NCI-H774 (cell line): ENCODE measurements around the gene TCF7.

Experiments
- DNase-seq: peaks from one replicate; lab custom pipeline; 2025; lab: John Stamatoyannopoulos, UW

The TCF7 gene

GRCh38 chr5:134090522-134090921 lies 24.0 kb upstream of the TCF7 start:
- no peak for DNase-seq

GRCh38 chr5:134091626-134092121 lies 22.8 kb upstream of the TCF7 start:
- no peak for DNase-seq

DNA sequence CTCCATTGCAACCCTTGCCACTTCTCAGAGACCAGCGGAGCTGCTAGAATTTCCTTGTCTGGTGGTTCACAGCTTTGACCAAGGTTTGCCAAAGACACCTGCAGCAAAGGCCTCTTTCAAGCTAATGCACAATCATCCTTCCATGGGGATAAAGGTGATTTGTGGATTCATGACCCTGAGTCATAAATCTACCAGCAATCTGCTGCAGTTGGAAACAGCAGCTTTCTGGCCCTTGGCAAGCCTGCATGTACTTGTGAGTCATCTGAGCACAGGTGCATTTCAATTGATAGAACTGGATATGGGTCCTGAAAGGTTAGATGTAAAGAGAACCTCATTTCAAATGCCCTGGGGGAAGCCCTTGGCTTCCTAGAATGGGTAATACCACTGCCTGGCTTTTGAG lies 21.6 kb upstream of the TCF7 start:
- DNase-seq = no peak

DNA sequence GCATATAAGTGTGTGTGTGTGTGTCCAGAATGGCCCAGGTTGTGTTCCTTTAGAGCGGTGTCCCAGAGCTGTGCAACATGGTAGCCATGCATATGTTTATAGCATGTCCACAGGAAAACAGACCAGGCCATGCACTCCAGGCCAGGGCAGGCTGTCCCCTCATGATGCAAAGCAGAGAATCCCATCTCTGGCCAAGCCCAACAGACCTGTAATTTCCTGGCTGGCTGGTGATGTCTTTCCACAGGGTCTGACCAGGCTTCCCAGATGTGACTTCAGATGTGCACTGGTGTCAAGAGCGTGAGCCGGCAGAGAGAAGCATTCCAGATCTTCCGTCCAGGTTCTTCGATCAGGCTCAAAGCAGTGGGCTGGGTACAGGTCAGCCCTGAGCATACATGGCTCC lies 21.1 kb upstream of the TCF7 start:
- DNase-seq = no peak

GRCh38 chr5:134095293-134095692 lies 19.2 kb upstream of the TCF7 start:
- DNase-seq = no peak

DNA sequence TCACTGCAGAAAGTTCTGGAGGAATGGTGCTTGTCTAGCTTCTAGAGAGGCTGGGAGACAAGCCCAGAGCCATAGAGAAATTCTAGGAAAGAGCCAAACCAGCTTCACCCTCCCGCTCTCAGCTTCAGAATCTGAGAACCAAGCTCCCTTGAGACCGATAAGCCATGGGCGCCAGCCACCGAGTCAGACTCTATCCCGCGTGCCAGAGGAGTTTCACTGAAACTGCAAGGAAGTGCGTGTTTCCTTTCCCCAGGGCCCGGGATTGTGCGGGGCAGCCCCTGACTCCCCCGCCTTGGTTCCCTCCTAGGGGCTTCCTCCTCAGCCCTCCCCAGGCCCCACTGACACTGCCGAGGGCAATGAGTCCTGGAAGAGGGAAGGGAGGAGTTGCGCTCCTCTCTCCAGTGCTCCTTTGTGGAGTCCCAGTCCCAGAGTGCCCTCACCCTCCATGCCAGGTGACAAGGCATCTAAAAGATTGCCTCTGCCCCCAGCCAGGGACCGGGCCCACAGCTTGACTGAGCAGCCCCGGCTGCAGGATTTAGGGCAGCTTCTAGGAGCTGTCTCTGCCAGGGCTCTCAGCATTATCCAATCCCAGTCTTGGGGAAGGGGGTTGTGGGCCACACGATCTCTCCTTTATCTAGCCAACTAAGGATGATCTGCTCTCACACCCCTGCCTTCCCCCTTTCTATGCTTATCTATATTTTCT lies 18.4 kb upstream of the TCF7 start:
- DNase-seq = no peak

GRCh38 chr5:134097211-134097749 lies 17.2 kb upstream of the TCF7 start:
- DNase-seq = no peak

DNA sequence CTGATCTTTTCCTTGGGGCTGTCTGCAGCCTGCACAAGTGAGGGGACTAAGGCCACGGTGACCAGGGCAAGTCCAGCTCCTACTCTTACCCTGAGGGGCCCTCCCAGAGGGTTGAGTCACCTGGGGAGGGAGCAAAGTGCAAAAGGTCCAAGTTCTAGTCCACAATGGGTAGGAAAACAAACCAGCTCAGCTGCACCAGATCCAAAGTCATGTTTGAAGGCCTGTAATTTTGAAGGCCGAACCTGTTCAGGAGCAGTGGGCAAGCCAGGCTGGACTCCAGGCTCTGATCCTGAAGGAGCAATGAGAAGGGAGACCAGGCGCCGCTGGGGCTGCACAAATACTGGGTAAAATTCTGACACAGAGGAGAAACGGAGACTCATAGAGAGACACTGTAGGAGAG lies 15.8 kb upstream of the TCF7 start:
- no peak for DNase-seq

GRCh38 chr5:134099288-134099872 lies 15.1 kb upstream of the TCF7 start:
- DNase-seq = no peak

DNA sequence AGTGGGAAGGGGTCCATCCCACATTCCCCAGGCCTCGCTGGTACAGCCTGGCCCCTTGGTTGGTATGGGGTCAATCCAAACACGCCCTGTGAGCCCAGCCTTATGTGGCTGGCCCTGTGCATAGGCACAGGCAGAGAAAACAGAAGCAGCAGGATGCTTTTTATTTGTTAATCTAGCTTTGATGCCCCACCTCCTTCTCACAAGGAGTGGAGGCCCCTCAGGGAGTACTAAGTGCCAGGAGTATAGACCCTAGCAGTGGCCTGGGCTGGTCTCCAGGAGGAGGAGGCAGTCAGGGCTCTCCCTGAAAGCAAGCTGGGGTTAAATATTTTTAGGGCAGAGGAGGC lies 14.6 kb upstream of the TCF7 start:
- DNase-seq = no peak

GRCh38 chr5:134100283-134101091 lies 14.0 kb upstream of the TCF7 start:
- DNase-seq = no peak

DNA sequence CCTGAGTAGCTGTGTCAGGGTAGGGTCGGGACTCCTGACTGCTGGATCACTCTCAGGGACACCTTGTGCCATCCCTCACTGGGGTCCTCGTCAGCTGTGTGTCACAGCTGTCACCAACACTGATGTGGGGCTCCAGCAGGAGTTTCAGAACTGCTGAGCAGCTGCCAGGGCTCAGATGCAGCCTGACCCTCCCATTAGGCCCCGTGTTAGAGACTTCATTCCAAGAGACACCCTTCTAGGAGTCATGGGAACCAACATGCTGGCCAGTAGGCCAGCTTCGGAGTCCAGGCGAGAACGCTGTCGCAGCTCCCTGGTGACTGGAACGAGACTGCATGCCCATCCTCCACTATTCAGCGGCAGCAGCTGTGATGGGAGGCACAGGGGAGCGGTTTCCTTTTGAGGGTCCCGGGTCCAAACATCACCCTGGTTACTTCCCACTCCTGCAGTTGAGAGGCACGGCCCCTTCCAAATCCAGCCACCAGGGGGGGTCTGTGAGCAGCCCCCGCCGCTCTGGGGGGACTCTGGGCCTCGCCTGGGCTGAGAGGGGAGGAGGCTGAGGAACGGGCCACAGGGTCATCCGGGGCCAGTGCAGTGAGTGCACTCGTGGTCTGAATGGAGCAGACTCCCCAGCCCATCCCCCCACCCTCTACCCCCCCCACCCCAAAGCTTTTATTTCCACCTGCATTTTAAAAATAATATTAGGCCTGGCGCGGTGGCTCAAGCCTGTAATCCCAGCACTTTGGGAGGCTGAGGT lies 12.6 kb upstream of the TCF7 start:
- peak; percentile 11 for DNase-seq

DNA sequence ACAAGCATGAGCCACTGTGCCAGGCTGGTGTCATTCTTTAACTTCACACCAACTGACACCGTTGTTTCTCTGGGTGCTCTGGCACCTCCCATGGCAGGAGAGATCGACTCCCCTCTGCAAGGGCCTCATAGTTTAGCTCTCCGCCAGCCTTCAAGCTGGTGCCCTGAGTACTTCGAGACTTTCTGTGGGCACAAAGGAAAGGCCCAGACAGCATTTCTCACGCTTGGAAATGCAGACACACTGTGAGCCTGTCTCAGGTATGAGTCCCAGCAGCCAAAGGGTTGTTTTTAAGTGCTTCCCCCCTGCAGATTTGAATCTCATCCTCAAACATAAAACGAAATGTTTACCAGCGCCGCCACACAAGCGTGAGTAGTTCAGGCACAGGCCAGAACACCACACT lies 11.1 kb upstream of the TCF7 start:
- DNase-seq = no peak

GRCh38 chr5:134103998-134104654 lies 10.4 kb upstream of the TCF7 start:
- no peak for DNase-seq

DNA sequence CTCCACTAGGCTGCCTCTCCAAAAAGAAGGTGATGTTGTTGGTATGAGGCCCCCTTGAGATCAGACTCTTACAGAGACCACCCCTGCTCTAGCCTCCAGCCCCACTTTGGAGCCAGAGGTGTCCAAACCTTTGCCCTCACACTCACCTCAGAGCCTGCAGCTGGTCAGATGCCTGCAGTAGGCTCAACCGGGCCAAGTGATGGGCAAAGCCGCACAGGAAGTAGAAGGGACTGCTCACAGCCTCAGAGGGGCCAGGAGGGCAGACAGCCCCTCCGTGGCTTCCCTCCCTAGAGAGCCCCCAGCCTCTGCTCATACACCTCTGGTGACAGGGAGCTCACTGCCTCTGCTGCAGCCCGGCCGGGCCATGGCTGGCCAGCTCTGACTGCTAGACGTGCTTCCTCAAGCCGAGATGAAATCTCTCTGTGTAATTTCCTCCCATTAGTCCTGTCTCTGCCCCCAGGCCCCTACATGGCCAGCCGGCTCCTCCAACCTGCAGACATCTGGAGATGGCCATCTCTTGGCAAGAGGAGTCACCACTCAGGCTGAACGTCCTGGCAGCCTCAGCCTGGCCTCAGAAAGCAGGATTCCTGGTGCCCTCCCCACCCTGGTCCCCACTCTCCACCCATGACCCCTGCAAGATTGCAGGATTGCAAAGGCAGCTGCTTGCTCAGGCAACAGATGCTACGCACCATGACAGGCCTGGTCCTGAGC lies 7.3 kb upstream of the TCF7 start:
- no peak for DNase-seq

DNA sequence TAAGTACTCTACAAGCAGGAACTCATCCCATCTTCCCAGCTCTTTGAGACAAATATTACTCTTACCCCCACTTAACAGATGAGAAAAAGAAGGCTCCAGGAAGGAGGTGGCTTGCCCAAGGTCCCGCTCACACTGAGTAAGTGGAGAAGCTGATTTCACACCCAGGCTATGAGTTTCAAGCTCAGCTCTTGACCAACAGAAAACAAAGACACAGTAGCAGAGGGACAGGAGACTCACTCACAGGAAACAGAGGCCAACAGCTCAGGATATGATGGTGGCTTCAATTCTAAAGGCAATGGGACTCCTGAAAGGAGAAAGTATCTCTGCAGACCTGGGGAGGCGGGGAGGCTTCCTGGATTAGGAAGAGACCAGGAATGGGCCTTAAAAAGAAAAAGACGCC lies 6.7 kb upstream of the TCF7 start:
- DNase-seq = no peak

GRCh38 chr5:134110382-134110781 lies 4.1 kb upstream of the TCF7 start:
- DNase-seq = no peak

- DNase-seq = no peak
Measured at GRCh38 chr5:134111741-134112647, 2.5 kb upstream of the TCF7 start.

DNA sequence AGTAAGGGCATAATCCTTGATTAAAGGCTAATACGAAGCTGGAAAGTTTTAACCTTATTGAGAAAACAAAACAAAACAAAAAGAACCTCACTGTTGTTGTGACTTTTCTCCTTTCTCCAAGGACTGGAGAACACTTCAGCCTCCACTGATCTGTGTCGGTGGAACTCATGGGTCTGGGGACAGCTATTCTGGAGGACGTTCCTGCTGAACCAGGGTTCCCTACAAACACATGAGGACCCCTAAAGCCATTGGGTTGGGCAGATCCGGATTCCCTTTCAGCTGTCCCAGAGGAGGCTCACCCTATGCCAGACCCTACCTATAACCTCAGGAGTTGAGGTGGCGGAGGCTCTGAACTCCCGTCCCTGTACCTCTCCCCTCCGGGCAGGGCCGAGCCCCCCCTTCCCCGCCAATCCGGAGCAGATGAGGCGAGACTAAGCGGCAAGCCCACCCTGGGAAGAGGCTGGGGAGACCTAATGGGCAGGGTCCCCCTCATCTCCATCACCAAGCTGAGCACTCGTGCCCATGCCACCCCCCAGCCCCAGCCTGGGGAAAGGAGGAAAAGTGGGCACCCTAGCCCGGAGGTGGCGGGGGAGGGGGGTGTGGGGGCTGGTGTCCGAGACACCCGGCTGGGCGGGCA lies 1.6 kb upstream of the TCF7 start:
- no peak for DNase-seq
